Fibroblast of pulmonary artery (primary cell): Measurements from ENCODE around the gene FAM151A.

Experiments used
- DNase-seq: peaks from one replicate; pipeline ENCODE4 v3.0.0-alpha.2; 2010; ENCODE audit warnings: low read depth
- H3K4me3 ChIP-seq: replicated peaks from 2 replicates; pipeline ENCODE4 v1.5.1; 2011; ENCODE audit warnings: low read depth, mild to moderate bottlenecking, control low read depth, low read length, moderate library complexity
- CTCF ChIP-seq: IDR thresholded peaks from 2 replicates; pipeline ENCODE4 v1.5.1; 2011; ENCODE audit warnings: mild to moderate bottlenecking, control low read depth, low read length, inconsistent platforms; ENCODE audit errors: missing control alignments

The FAM151A gene

GRCh38 chr1:54664364-54664763, 41.0 kb upstream of the FAM151A start:
- no peak overlapping the region for H3K4me3 ChIP-seq
- DNase-seq: no peak
- TF ChIP-seq CTCF: no peak

- DNase-seq: no peak
- H3K4me3 ChIP-seq: no peak overlapping the region
- TF ChIP-seq CTCF: no peak
Observed at GRCh38 chr1:54663725-54664124, 40.4 kb upstream of the FAM151A start.

GRCh38 chr1:54658164-54658913, 35.0 kb upstream of the FAM151A start:
- DNase-seq: no peak
- TF ChIP-seq CTCF: no peak
- H3K4me3 ChIP-seq: no peak overlapping the region

GRCh38 chr1:54653036-54653435, 29.7 kb upstream of the FAM151A start:
- no peak for DNase-seq
- TF ChIP-seq CTCF: no peak
- H3K4me3 ChIP-seq: no peak overlapping the region

- no peak for DNase-seq
- no peak for TF ChIP-seq CTCF
- no peak overlapping the region for H3K4me3 ChIP-seq
Observed at GRCh38 chr1:54652168-54652567, 28.8 kb upstream of the FAM151A start.

- TF ChIP-seq CTCF: no peak
- no peak overlapping the region for H3K4me3 ChIP-seq
- no peak for DNase-seq
Observed at GRCh38 chr1:54651608-54652007, 28.3 kb upstream of the FAM151A start.

GRCh38 chr1:54650417-54650816, 27.1 kb upstream of the FAM151A start:
- no peak overlapping the region for H3K4me3 ChIP-seq
- DNase-seq: no peak
- no peak for TF ChIP-seq CTCF
